ENCODE results near the gene PPP6R1. TPM values are rescaled to one million over a fixed set of nuclear protein-coding genes. Genes with fewer than 3 reads are reported as not detected.

The PPP6R1 gene
- total RNA-seq, 1 donor = 38.9 TPM

DNA sequence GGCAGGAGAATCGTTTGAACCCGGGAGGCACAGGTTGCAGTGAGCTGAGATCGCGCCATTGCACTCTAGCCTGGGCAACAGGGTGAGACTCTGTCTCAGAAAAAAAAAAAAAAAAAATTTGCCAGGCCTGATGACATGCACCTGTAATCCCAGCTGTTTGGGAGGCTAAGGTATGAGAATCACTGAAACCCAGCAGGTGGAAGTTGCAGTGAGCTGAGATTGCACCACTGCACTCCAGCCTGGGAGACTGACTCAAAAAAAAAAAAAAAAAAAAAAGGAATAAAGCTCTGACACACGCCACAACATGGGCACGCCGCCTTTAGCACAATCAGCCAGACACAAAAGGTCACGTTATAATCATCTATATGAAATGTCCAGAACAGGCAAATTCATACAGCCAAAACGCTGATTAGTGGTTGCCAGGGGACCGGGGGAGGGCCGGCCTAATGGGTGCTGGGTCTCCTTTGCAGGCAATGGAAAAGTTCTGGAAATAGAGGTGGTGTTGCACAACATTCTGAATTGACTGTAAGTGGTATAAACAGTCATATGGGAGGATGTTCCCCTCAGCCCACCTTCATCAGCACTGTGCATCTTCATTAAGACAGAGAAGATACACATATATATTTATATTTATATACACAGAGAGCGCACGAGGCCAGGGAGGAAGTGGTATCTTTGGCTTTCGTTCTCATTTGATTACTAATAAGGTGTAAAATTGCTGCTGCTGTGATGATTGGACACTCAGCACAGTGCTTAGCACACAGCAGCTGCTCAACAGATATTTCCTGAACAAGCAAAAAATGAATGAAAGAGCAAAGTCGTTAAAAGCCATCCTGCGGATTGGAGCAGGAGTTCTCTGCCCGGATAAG is 17.3 kb upstream of the PPP6R1 start:
- DNase-seq (ENCODE audit: low read depth) = no peak
- no peak overlapping the region for H3K4me3 ChIP-seq (ENCODE audit: low read depth, low read length)
- TF ChIP-seq, protein P1, sequence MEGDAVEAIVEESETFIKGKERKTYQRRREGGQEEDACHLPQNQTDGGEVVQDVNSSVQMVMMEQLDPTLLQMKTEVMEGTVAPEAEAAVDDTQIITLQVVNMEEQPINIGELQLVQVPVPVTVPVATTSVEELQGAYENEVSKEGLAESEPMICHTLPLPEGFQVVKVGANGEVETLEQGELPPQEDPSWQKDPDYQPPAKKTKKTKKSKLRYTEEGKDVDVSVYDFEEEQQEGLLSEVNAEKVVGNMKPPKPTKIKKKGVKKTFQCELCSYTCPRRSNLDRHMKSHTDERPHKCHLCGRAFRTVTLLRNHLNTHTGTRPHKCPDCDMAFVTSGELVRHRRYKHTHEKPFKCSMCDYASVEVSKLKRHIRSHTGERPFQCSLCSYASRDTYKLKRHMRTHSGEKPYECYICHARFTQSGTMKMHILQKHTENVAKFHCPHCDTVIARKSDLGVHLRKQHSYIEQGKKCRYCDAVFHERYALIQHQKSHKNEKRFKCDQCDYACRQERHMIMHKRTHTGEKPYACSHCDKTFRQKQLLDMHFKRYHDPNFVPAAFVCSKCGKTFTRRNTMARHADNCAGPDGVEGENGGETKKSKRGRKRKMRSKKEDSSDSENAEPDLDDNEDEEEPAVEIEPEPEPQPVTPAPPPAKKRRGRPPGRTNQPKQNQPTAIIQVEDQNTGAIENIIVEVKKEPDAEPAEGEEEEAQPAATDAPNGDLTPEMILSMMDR (IDR thresholded peaks at IDR 0.05; ENCODE audit: insufficient read depth, low read depth, low read length) = no peak

GRCh38 chr19:55273978-55274707 is 15.3 kb upstream of the PPP6R1 start:
- TF ChIP-seq, protein P1 (IDR thresholded peaks at IDR 0.05; ENCODE audit: insufficient read depth, low read depth, low read length) = no peak
- no peak for DNase-seq (ENCODE audit: low read depth)
- no peak overlapping the region for H3K4me3 ChIP-seq (ENCODE audit: low read depth, low read length)

DNA sequence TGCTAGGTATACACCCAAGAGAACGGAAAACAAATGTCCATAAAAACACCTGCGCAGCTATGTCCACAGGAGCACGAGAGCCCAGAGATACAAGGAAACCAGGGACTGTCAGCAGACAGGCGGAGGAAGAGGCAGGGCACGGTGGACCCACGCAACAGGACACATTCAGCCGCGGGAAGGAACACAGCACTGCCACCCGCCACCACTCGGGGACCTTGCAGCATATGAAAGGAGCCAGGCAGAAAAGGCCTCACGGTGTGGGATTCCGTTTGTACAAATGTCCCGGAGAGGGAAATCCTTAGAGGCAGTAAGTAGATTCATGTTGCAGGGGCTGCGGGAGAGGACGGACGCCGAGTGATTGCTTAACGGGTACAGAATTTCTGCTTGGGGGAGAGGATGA is 13.3 kb upstream of the PPP6R1 start:
- no peak overlapping the region for H3K4me3 ChIP-seq (ENCODE audit: low read depth, low read length)
- no peak for DNase-seq (ENCODE audit: low read depth)

GRCh38 chr19:55270172-55270942 is 11.5 kb upstream of the PPP6R1 start:
- TF ChIP-seq, protein P1 (IDR thresholded peaks at IDR 0.05; ENCODE audit: insufficient read depth, low read depth, low read length) = no peak
- no peak overlapping the region for H3K4me3 ChIP-seq (ENCODE audit: low read depth, low read length)
- DNase-seq (ENCODE audit: low read depth) = no peak

More for the DNA sequence above, 13.3 kb upstream of the PPP6R1 start:
- TF ChIP-seq, protein P1 (IDR thresholded peaks at IDR 0.05; ENCODE audit: insufficient read depth, low read depth, low read length) = no peak

- no peak overlapping the region for H3K4me3 ChIP-seq (ENCODE audit: low read depth, low read length)
- TF ChIP-seq, protein P1 (IDR thresholded peaks at IDR 0.05; ENCODE audit: insufficient read depth, low read depth, low read length) = no peak
- no peak for DNase-seq (ENCODE audit: low read depth)
Measured at GRCh38 chr19:55269299-55269698, 10.5 kb upstream of the PPP6R1 start.

- no peak for DNase-seq (ENCODE audit: low read depth)
- no peak overlapping the region for H3K4me3 ChIP-seq (ENCODE audit: low read depth, low read length)
- TF ChIP-seq, protein P1 (IDR thresholded peaks at IDR 0.05; ENCODE audit: insufficient read depth, low read depth, low read length) = no peak
Measured at GRCh38 chr19:55266840-55267239, 8.0 kb upstream of the PPP6R1 start.

All from fibroblast of villous mesenchyme (primary cell).